ENCODE measurements around the gene PARL. TPM values are rescaled to one million over a fixed set of nuclear protein-coding genes. Genes with fewer than 3 reads are reported as not detected.

The PARL gene
- total and polyA plus RNA-seq, 8 donors, result 39.6 to 58.3 (median 50.3) TPM

DNA sequence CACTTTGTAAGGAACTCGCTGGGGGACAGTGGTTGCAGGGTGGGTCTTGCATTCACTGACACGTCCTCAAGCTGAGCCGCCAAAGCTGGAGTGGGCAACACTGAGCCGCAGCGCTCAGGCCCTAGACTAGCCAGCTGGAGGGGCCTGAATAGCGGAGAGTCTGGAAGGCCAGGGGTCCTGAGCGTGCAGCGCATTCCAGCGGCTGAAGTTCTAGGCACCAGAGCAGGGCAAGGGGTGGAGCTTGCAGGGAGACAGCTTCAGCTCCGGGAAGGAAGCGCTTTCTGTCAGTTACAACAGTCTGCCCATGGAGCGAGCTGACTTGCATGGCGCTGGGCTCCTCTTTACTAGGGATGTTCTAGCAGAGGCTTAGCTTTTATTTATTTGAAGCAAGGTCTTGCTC, 62.0 kb downstream of the PARL start:
- Histone ChIP-seq H3K36me3 (peaks cover 0 to 2% of the 10 kb centered on the region in 2 donors), H3K27ac (no peak overlapping the region), H3K9me3 (no peaks in the 10 kb centered on the region), H3K27me3 (peaks cover 0 to 12% of the 10 kb centered on the region in 2 donors), H3K4me1 (peaks cover 7 to 21% of the 10 kb centered on the region in 2 donors), H3K4me3 (no peak overlapping the region)
- DNase-seq, result no peak
- ATAC-seq, result no peak
- TF ChIP-seq, protein P1, sequence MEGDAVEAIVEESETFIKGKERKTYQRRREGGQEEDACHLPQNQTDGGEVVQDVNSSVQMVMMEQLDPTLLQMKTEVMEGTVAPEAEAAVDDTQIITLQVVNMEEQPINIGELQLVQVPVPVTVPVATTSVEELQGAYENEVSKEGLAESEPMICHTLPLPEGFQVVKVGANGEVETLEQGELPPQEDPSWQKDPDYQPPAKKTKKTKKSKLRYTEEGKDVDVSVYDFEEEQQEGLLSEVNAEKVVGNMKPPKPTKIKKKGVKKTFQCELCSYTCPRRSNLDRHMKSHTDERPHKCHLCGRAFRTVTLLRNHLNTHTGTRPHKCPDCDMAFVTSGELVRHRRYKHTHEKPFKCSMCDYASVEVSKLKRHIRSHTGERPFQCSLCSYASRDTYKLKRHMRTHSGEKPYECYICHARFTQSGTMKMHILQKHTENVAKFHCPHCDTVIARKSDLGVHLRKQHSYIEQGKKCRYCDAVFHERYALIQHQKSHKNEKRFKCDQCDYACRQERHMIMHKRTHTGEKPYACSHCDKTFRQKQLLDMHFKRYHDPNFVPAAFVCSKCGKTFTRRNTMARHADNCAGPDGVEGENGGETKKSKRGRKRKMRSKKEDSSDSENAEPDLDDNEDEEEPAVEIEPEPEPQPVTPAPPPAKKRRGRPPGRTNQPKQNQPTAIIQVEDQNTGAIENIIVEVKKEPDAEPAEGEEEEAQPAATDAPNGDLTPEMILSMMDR (IDR thresholded peaks at IDR 0.05), result no peak
- intact Hi-C loops (cut with DNase I), result no loop called here

DNA sequence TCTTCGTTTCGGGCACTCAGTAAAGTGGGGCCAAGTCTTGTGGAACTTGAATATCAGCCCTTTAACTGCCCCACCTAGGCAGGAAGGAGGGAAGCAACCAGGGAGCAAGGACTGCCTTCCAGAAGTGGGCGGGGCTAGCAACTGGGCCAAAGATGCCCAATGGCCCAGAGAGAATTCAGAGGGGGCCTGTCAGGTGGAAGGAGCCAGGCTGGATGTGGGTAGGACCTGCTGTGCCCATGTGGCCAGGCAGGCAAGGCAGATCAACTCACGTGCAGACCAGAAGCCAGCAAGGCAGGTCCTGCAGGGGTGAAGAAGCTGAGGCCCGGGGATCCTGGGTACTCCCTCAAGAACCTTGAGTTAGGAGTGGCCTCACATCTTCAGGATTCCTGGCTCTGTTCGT, 64.8 kb downstream of the PARL start:
- Histone ChIP-seq H3K4me3 (no peak overlapping the region), H3K36me3 (peaks cover 0 to 18% of the 10 kb centered on the region in 2 donors), H3K9me3 (no peaks in the 10 kb centered on the region), H3K27ac (no peak overlapping the region), H3K4me1 (peaks cover 6 to 11% of the 10 kb centered on the region in 2 donors), H3K27me3 (peaks cover 0 to 7% of the 10 kb centered on the region in 2 donors)
- TF ChIP-seq, protein P1 (IDR thresholded peaks at IDR 0.05), result no peak
- ATAC-seq, result no peak
- DNase-seq, result no peak
- intact Hi-C loops (cut with DNase I), result no loop called here

DNA sequence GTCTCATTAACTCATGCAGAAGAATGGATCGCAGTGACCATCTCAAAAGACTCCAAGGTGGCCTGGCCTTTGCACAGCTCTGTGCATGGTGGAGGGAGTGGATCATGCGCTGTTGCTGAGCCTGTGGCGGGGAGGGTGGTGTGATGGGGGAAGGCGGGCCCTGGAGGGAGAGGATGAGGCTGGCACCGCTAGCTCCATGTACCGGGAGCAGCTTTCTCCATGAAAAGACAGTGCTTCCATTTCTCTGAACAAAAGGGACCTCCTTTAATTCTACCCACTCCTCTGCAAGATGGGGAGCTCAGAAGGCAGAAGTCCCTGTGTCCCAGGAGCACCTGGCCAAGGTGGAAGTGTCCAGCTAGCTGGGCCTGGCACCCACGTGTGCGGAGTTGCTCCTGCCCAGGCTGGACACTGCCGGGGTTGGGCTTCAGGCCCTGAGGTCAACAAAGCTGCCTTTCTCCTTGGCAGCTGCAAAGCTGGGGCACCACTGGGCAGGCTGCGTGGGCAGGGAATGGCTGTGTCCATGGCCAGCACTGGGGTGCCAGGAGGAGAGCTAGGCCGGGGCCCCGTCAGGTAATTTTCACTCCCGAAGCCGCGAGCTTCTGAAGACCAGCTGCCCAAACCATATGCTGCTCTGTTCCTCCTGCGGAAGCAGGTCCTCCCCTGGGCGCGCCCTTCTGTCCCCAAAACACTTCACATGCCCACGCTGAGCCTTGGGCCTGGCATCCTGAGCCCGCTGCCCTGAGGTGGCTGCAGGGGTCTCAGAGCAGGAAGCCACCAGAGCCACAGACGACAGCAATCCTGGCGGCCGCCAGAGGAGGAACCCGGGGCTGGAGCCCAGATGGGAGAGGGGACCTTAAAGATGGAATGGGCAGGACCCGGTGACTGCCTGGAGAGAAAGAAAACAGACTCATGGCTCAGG, 65.7 kb downstream of the PARL start:
- Histone ChIP-seq H3K27ac (no peak overlapping the region), H3K9me3 (no peaks in the 10 kb centered on the region), H3K4me3 (no peak overlapping the region), H3K27me3 (no peaks in the 10 kb centered on the region), H3K4me1 (peaks cover 0 to 2% of the 10 kb centered on the region in 2 donors), H3K36me3 (peaks cover 0 to 21% of the 10 kb centered on the region in 2 donors)
- no peak for ATAC-seq
- intact Hi-C loops (cut with DNase I), result no loop called here
- TF ChIP-seq, protein P1 (IDR thresholded peaks at IDR 0.05), result no peak
- DNase-seq, result no peak

DNA sequence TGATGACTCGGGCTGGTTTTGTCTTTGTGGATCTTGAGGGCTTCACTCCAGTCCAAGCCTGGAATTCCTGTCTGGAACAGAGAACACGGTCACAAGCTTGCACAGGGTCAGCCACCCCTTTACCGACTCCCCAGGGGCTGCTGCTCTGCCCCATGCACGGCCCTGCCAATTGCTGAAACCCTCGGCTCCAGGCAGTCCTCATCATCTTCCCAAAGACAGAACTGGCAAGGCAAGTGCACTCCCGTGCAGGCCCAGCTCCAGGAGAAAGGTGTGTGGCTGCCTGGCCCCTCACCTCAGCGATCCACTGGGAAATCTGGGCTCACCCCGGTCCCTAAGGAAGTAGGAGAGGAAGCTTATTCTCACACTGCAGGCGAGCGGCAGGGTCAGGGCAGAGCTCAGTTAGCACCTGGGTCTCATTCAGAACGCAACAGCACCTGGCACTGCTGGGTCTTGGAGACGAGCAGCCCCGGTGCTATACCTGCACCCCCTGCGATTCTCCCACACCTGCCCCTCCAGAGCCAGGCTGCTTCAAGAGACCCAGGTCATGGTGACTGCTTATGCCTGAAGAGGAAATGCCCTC, 66.5 kb downstream of the PARL start:
- DNase-seq (no peak), ATAC-seq (no peak)
- intact Hi-C loops (cut with DNase I), result no loop called here
- H3K4me1 ChIP-seq, result no peaks in the 10 kb centered on the region
- H3K9me3 ChIP-seq, result no peaks in the 10 kb centered on the region
- no peak overlapping the region for H3K4me3 ChIP-seq
- no peaks in the 10 kb centered on the region for H3K27me3 ChIP-seq
- TF ChIP-seq, protein P1 (IDR thresholded peaks at IDR 0.05), result no peak
- no peak overlapping the region for H3K27ac ChIP-seq
- H3K36me3 ChIP-seq, result peaks cover 0 to 23% of the 10 kb centered on the region in 2 donors

DNA sequence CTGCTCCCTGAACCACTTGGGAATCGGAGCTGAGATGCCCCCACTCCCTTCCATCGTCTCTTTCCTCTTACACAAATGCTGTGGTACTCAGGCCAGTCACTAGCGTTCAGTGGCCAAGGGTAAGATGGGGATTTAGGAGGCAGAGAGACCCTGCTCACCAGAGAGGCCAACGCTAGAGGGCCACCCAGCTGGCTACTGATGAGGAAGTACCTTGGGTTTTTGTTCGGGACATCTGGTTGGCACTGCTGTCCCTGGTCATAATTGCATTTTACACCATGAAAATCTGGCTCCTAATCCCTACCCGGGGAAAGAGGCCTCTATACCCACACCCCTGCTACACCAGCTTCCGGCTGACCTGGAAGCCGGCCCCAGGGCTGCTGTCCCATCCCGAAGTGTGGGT, 67.0 kb downstream of the PARL start:
- Histone ChIP-seq H3K4me1 (no peaks in the 10 kb centered on the region), H3K27me3 (no peaks in the 10 kb centered on the region), H3K36me3 (peaks cover 0 to 28% of the 10 kb centered on the region in 2 donors), H3K4me3 (no peak overlapping the region), H3K27ac (no peak overlapping the region), H3K9me3 (no peaks in the 10 kb centered on the region)
- TF ChIP-seq, protein P1 (IDR thresholded peaks at IDR 0.05), result no peak
- intact Hi-C loops (cut with DNase I), result no loop called here
- ATAC-seq, result no peak
- DNase-seq, result no peak

All from left lung (tissue), 10 donors.